ENCODE results near the gene QSER1.
"Not testable (repeated sequence)": the region's sequence is repeated elsewhere in the genome, so short reads cannot be mapped to it uniquely, and the experiment has no call there.

QSER1 gene

DNA sequence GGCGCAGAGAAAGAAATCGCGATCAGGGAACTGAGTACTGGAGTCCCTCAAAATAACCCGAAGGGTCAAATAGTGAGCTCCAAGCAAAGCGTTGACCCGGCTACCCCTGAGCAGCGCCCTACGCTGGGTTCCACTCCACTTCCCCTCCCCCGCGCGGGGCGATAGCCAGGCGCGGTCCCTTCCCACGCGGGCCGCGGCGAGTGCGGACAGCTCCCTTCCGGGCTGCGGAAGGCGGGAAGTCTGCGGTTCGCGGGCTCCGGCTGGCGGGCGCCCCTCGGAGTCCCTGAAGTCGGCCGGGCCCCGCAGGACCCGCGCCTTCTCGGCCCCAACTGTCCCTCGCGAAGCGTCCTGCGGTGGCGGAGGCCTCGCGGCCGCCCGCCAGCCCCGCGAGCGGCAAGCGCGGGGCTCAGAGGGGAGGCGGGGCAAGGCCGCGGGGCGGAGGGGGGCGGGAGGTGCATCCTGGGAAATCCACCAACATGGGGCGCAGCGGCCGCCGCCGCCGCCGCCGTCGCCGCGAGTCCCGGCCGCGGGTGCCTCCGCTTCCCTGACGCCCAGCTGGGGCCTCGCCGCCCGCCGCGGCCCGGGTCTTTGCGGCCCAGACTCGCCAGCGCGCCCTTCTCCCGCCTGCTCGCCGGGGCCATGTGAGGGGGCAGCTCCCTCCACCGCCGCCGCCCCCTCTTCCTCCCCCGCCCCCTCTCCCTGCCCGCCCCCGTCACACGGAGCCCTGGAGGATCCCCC lies at the start of gene QSER1:
TSS of gene QSER1 (plus strand) at position 457 of the 738 bp plus-strand sequence. CDS start 315 bp downstream, outside the sequence.
- peak; percentile 65 for DNase-seq

- DNase-seq = no peak
These were observed 49.1 kb upstream of the QSER1 start for GRCh38 chr11:32843544-32843943.

DNA sequence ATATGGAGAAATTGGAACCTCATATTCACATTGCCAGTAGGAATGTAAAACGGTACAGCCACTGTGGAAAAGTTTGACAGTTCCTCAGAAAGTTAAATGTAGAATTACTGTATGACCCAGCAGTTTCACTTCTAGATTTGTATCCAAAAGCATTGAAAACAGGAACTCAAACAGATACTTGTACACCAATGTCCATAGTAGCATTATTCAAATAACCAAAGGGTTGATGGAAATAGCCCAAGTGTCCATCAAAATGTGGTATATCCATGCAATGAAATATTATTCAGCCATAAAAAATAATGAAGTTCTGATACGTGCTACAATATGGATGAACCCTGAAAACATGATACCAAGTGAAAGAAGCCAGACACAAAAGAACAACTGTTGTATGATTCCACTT lies 45.1 kb upstream of the QSER1 start:
- no peak for DNase-seq

GRCh38 chr11:32849761-32850160 lies 42.9 kb upstream of the QSER1 start:
- no peak for DNase-seq

GRCh38 chr11:32851251-32851650 lies 41.4 kb upstream of the QSER1 start:
- no peak for DNase-seq

- DNase-seq = no peak
These were observed 40.4 kb upstream of the QSER1 start for GRCh38 chr11:32852207-32852606.

DNA sequence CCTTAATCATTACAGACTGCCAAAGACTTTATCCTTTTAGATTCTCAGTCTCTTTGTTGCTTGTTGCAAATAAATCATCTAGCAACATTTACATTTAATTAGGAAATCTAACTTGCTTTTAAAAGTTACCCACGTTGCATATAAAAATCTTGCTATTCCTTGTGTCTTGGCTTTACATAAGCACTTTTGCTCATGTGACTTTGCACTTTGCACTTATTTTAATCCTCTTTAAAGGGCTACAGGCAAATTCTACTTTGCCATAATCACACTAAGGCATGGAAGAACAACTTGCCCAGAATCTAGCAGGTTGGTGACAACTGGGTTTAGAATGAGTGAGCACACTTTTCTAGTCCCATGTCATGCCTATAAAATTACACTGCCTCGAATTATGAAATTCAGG lies 37.0 kb upstream of the QSER1 start:
- DNase-seq = no peak

DNA sequence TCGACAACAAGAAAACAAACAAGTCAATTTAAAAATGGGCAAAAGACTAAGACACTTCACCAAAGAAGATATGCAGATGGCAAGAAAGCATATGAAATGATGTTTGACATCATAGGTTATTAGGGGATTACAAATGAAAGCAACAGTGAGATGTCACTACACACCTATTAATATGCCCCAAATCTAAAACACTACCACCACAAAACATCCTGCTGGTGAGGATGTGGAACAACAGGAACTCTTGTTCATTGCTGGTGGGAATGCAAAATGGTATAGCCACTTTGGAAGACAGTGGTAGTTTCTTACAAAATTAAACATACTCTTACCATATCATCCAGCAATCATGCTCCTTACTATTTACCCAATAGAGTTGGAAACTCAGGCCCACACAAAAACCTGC lies 33.9 kb upstream of the QSER1 start:
- no peak for DNase-seq

DNA sequence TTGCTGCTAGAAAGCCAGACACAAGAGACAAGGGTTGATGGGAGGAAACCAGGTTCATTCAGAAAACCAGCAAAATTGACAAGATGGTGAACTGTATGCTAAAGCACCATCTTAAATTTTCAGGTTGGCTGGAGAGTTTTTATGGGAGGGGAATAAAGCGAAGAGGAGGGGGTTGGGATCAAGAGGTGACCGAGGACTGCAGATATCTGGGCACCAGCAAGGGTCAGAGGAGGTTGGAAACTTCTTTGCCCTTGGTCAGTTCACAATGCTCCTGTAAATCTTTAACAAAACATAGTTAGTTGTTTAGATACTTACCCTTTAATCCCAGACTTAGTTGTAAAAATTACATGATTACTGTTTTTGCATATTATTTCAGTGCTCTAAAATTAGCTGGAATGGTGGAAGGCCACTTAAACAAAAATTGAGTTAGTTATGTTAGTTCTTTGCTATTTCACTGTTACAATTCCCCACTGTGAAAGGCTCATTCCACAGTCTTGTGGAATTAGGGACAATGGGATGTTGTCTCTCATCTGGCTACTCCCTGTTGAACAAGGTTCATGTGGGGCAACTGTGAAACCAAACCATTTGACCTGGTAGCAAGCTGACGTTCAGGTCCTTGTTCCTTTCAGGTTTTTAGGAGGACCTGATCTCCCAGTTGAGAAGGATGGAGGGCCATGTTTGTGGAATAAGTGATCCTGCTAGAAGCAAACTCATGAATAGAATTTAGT lies 30.6 kb upstream of the QSER1 start:
- no peak for DNase-seq

DNA sequence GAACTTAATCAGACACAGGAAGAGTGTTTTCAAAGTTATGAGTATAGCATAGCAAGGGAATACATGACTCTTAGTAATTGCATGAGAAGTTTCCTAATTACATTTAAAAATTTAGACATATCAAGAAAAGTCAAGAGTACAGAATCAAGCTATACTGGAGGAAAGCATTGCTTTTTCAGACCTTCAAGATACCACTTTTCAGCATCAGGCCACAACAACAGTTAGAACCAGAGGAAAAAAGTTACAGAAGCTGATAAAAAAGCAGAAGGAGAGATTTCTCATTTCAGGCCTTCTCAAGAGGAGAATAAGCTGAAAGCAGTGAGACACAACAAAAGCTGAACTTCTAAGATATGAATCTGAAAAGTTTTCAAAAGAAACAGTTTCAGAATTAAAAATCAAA lies 28.1 kb upstream of the QSER1 start:
- no peak for DNase-seq

DNA sequence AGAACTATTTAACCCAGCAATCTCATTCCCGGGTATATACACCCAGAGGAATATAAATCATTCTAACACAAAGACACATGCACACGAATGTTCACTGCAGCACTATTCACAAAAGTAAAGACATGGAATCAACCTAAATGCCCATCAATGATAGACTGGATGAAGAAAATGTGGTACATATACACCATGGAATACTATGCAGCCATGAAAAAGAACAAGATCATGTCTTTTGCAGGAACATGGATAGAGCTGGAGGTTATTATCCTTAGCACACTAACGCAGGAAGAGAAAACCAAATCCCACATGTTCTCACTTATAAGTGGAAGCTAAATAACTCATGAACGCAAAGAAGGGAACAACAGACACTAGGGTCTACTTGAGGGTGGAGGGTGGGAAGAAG lies 23.9 kb upstream of the QSER1 start:
- DNase-seq = not testable (repeated sequence)

DNA sequence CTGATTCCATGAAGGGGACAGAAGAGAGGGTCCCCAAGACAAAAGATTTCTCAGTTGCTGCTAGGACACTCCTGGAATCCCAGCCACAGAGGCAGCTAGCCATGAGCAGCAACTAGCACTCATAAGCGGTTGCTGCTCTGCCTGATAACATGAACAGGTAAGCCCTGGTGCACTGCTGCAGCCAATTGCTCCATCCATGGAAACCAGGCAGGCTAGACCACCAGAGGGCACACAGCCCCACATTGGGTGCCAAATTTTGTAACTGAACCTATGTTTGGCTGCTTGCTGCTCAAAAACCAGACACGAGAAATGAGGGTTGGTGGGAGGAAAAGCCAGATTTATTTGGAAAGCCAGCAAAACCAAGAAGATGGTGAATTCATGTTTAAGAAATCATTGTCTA lies 21.9 kb upstream of the QSER1 start:
- peak; percentile 9 to 23 for DNase-seq

DNA sequence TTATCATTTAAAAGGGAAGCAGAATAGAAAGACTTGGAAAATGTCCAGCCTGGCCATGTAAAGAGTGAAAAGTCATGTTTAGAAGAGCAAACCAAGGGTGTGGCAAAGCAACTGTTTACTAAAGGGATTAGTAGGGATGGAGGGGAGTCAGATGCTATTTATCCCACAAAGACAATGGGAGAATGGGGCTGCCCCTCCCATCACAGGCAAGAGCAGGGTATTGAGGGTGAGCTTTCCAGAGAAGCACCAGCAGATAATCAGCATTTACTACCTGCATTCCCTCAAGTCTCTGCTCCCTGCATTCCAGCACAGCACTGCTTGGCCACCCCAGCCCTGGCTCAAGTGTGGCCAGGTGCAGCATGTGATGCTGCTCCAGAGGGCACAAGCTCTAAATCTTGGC lies 18.5 kb upstream of the QSER1 start:
- no peak for DNase-seq

GRCh38 chr11:32881286-32881685 lies 11.3 kb upstream of the QSER1 start:
- DNase-seq = no peak

- DNase-seq = no peak
These were observed 9.2 kb upstream of the QSER1 start for GRCh38 chr11:32883421-32883820.

- no peak for DNase-seq
These were observed 8.6 kb upstream of the QSER1 start for GRCh38 chr11:32884023-32884422.

GRCh38 chr11:32884770-32885384 lies 7.7 kb upstream of the QSER1 start:
- no peak for DNase-seq

GRCh38 chr11:32885556-32885955 lies 7.1 kb upstream of the QSER1 start:
- DNase-seq = no peak

DNA sequence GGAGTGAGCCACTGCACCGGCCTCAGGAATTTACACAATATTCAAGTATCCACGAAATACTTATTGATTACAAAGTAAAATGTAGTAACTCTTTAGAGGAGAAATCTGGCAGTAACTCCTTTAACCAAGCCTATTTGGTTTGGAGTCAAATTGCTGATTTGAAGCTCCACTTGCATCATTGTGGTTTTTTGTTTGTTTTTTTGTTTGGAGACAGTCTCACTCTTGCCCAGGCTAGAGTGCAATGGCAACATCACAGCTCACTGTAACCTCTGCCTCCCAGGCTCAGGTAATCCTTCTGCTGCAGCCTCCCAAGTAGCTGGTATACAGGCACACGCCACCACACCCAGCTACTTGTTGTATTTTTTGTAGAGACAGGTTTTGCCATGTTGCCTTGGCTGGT lies 6.4 kb upstream of the QSER1 start:
- no peak for DNase-seq

- DNase-seq = not testable (repeated sequence)
These were observed 4.8 kb upstream of the QSER1 start for GRCh38 chr11:32887707-32888383.

GRCh38 chr11:32888384-32888710 lies 4.3 kb upstream of the QSER1 start:
- DNase-seq = not testable (repeated sequence)

DNA sequence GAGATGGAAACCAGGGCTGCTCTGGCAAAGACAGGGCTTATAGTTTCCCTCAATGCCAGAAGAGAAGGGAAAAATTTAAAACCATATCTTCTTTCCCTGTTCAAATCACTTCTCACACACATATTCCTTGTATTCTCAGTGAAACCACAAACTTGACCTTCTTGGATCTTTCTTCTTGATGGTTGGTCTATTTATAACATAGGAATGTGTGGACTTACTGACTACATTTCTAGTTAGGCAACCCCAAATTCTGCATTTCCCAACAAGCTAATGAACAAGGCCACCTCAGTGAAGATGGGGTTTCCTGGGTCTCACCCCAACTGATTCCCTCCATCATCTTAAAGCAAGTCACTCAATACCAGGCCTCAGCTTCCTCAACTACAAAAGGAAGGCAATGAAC lies 3.8 kb upstream of the QSER1 start:
- DNase-seq = no peak

DNA sequence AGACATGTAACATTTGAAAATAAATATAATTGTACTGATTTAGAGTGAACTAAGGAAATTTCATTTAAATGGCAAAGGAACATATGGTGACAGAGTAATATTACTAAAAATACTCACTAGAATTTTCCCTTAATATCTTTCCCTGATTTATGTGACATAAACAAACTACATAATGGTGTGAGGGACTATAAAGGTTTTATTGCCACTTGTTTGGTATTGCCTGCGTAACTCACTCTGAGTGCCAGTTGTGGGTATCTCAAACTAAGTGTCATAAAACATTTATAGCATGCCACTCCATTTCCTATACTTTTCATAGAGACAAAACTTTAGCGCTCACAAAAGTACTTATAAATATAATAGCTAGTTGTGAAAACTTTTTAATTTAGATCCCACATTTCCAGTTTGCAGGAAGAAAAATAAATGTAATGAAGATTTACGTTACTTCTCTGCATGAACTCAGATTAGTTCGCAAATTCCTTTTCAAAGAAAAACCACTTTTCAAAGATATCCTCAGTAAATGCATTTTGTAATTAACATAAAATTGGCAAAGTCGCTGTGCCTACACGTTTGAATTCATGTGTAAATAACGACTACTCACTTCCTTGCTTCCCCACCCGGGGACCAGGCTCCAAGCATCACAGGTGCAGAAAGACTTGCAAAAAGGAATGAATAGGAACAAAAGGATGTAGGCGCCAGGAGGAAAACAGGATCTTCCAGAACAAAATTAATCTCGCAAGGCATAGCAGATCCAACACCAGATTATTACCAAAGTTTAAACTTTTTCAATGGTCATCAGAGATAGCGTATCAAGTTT lies 1.6 kb upstream of the QSER1 start:
- no peak for DNase-seq

Measured in CD4-positive, alpha-beta T cell treated with Interleukin-1 beta for 1 hour (primary cell).